Ovary (tissue), 3 donors: ENCODE measurements around the gene CCDC33.

Source experiments
- CTCF ChIP-seq, 3 donors: fragments of 450-650 bp in 2 of 3; fragments of 200-600 bp in 1 of 3; IDR thresholded peaks; one replicate each; pipeline versions ENCODE4 v1.5.1 to v1.8.0; 2016 to 2022; ENCODE audit warnings: antibody characterized with exemption in 3 of 3, mild to moderate bottlenecking in 1 of 3
- POLR2A ChIP-seq: fragments of 450-650 bp; IDR thresholded peaks from one replicate; pipeline ENCODE4 v1.6.1; 2017; ENCODE audit warnings: antibody characterized with exemption, mild to moderate bottlenecking, moderate library complexity
- donor health status: DM: no; HTN: no; CAD: no.

GRCh38 chr15:74351670-74352069 is 115.5 kb downstream of the CCDC33 start:
- no peak for TF ChIP-seq POLR2A
- TF ChIP-seq CTCF (IDR thresholded peaks at IDR 0.05): no peak
